Prostate gland (tissue), 2 donors: ENCODE measurements around the gene PTPN12. TPM values are rescaled to one million over a fixed set of nuclear protein-coding genes. Genes with fewer than 3 reads are reported as not detected.

ENCODE experiments used
- DNase-seq: peaks from one replicate; pipeline ENCODE4 v3.0.0-alpha.2; 2019; ENCODE audit warnings: low spot score
- H3K27ac ChIP-seq, 2 donors: fragments of 200-600 bp; sonication (generic); 2 replicates each; pipeline ENCODE4 v1.5.1; 2017 to 2019
- H3K27me3 ChIP-seq: fragments of 200-600 bp; sonication (generic); replicated peaks from 2 replicates; pipeline ENCODE4 v1.5.1; 2019; ENCODE audit not compliant: insufficient read depth
- H3K36me3 ChIP-seq, 2 donors: fragments of 200-600 bp; sonication (generic); 1 replicate in 1 of 2; 2 replicates in 1 of 2; pipeline versions ENCODE4 v1.5.1 to v1.8.1; 2017 to 2019
- H3K4me1 ChIP-seq: fragments of 200-600 bp; sonication (generic); replicated peaks from 2 replicates; pipeline ENCODE4 v1.5.1; 2019
- H3K4me3 ChIP-seq, 2 donors: fragments of 200-600 bp; sonication (generic); 2 replicates each; pipeline ENCODE4 v1.5.1; 2017 to 2019
- H3K9me3 ChIP-seq: fragments of 200-600 bp; sonication (generic); 2 replicates; pipeline ENCODE4 v1.5.1; 2017
- CTCF ChIP-seq, 4 experiments: fragments of 200-600 bp in 2 of 4; fragments of 450-650 bp in 2 of 4; sonication (generic) in 2 of 4; IDR thresholded peaks; 1 replicate in 3 of 4; 2 replicates in 1 of 4; pipeline ENCODE4 v1.5.1; 2016 to 2019; ENCODE audit warnings: antibody characterized with exemption in 4 of 4, mild to moderate bottlenecking in 2 of 4, moderate library complexity in 2 of 4
- POLR2A ChIP-seq: fragments of 450-650 bp; IDR thresholded peaks from one replicate; pipeline ENCODE4 v1.6.1; 2016; ENCODE audit warnings: antibody characterized with exemption, mild to moderate bottlenecking
- POLR2AphosphoS5 ChIP-seq: sonication (generic); formaldehyde crosslinking; IDR thresholded peaks from one replicate; pipeline ENCODE4 v1.6.1; 2017; ENCODE audit warnings: antibody characterized with exemption
- WGBS: methylation state at CpG from one replicate; pipeline ENCODE4 v1.1.5; 2018; 5-methylcytosine and 5-hydroxymethylcytosine counted together
- intact Hi-C: fragments of 100-400 bp; cut with DNase I; formaldehyde crosslinking; loops from one replicate; pipeline ENCODE4 v1.14.2; 2022
- total RNA-seq, 2 donors: library from RNA; depleted of rRNA; stranded (reverse); fragments of >200 nt; gene quantifications; one replicate each; pipeline ENCODE4 v1.1.0, GENCODE V29; 2016

The PTPN12 gene
- total RNA-seq, result 10 to 100 TPM; 28.0 to 63.6 TPM

GRCh38 chr7:77537136-77537777, at the start of gene PTPN12:
Gene PTPN12, plus strand, starts transcription at chr7:77537295. Its CDS starts 252 bp downstream, at chr7:77537547.
- no peaks in the 10 kb centered on the region for H3K36me3 ChIP-seq
- H3K9me3 ChIP-seq, result no peaks in the 10 kb centered on the region
- H3K27ac ChIP-seq, result peak within 1 kb of the TSS; percentile 95 to 96
- peak within 1 kb of the TSS; percentile 69 to 92 for H3K4me3 ChIP-seq
- 2% methylated on average over 52 of the region's 64 CpGs for WGBS
- H3K4me1 ChIP-seq, result no peaks in the 10 kb centered on the region
- H3K27me3 ChIP-seq, result no peaks in the 10 kb centered on the region
- intact Hi-C loops, result loop anchor here (5.0 kb wide), 1 partner anchor 260 kb away; the partner anchor contains the start of genes PHTF2 and TMEM60
- TF ChIP-seq POLR2AphosphoS5 (no peak), CTCF (IDR thresholded peaks at IDR 0.05) (no peak), POLR2A (no peak)
- peak; percentile 63 for DNase-seq

- no peak overlapping the region for H3K4me3 ChIP-seq
- no peak for TF ChIP-seq POLR2AphosphoS5
- TF ChIP-seq CTCF (IDR thresholded peaks at IDR 0.05), result no peak
- no peak for TF ChIP-seq POLR2A
- H3K4me1 ChIP-seq, result no peaks in the 10 kb centered on the region
- intact Hi-C loops, result no loop called here
- DNase-seq, result no peak
- H3K36me3 ChIP-seq, result no peaks in the 10 kb centered on the region
- H3K27ac ChIP-seq, result no peak overlapping the region
- H3K9me3 ChIP-seq, result no peaks in the 10 kb centered on the region
- no peaks in the 10 kb centered on the region for H3K27me3 ChIP-seq
- WGBS, result 82% methylated on average over 1 of the region's 1 CpG
Observed at GRCh38 chr7:77488986-77489385, 48.1 kb upstream of the PTPN12 start.

- intact Hi-C loops, result no loop called here
- no peaks in the 10 kb centered on the region for H3K4me1 ChIP-seq
- no peak overlapping the region for H3K27ac ChIP-seq
- WGBS, result 48% methylated on average over 5 of the region's 5 CpGs
- no peak overlapping the region for H3K4me3 ChIP-seq
- no peaks in the 10 kb centered on the region for H3K27me3 ChIP-seq
- no peak for DNase-seq
- H3K9me3 ChIP-seq, result no peaks in the 10 kb centered on the region
- TF ChIP-seq POLR2A, result no peak
- TF ChIP-seq POLR2AphosphoS5, result no peak
- TF ChIP-seq CTCF (IDR thresholded peaks at IDR 0.05), result no peak
- H3K36me3 ChIP-seq, result no peaks in the 10 kb centered on the region
Observed at GRCh38 chr7:77497079-77497478, 40.0 kb upstream of the PTPN12 start.

- Histone ChIP-seq H3K9me3 (no peaks in the 10 kb centered on the region), H3K4me1 (no peaks in the 10 kb centered on the region), H3K36me3 (no peaks in the 10 kb centered on the region), H3K27me3 (no peaks in the 10 kb centered on the region), H3K4me3 (no peak overlapping the region), H3K27ac (peak overlapping the region in 1 of 2 donors; percentile 1)
- WGBS, result 58% methylated on average over 6 of the region's 6 CpGs
- no peak for TF ChIP-seq POLR2A
- peak; percentile 58 for TF ChIP-seq POLR2AphosphoS5
- no peak for TF ChIP-seq CTCF (IDR thresholded peaks at IDR 0.05)
- intact Hi-C loops, result no loop called here
- DNase-seq, result no peak
Observed at GRCh38 chr7:77498659-77499379, 38.3 kb upstream of the PTPN12 start.

GRCh38 chr7:77501192-77501515, 35.9 kb upstream of the PTPN12 start:
- DNase-seq, result no peak
- Histone ChIP-seq H3K36me3 (no peaks in the 10 kb centered on the region), H3K4me1 (no peaks in the 10 kb centered on the region), H3K9me3 (no peaks in the 10 kb centered on the region), H3K27me3 (no peaks in the 10 kb centered on the region), H3K4me3 (no peak overlapping the region), H3K27ac (no peak overlapping the region)
- intact Hi-C loops, result no loop called here
- WGBS, result 69% methylated on average over 1 of the region's 1 CpG
- no peak for TF ChIP-seq CTCF (IDR thresholded peaks at IDR 0.05)
- TF ChIP-seq POLR2AphosphoS5, result no peak
- no peak for TF ChIP-seq POLR2A
